Right lobe of liver (tissue), 6 donors: ENCODE data around the gene ERCC6L. TPM values are rescaled to one million over a fixed set of nuclear protein-coding genes. Genes with fewer than 3 reads are reported as not detected.

ENCODE experiments used
- ATAC-seq, 4 donors: fragments of 200-7000 bp; cut with Tn5 transposase; one replicate each; pipeline ENCODE4 v1.9.1; 2020; ENCODE audit warnings: mild to moderate bottlenecking in 4 of 4, moderate library complexity in 4 of 4
- DNase-seq, 3 donors: peaks; one replicate each; pipeline ENCODE4 v3.0.0-alpha.2; 2020
- H3K27ac ChIP-seq, 3 donors: fragments of 200-600 bp; one replicate each; pipeline ENCODE4 v1.8.0; 2022
- H3K27me3 ChIP-seq, 2 donors: fragments of 200-600 bp; one replicate each; pipeline ENCODE4 v1.8.0; 2022
- H3K36me3 ChIP-seq, 4 donors: fragments of 200-600 bp; sonication (generic) in 1 of 4; one replicate each; pipeline versions ENCODE4 v1.5.1 to v1.8.0; 2017 to 2022; ENCODE audit warnings: control low read depth in 1 of 4
- H3K4me1 ChIP-seq, 4 donors: fragments of 200-600 bp; sonication (generic) in 1 of 4; one replicate each; pipeline versions ENCODE4 v1.5.1 to v1.8.0; 2017 to 2022; ENCODE audit warnings: control low read depth in 1 of 4
- H3K4me3 ChIP-seq, 3 donors: fragments of 200-600 bp; one replicate each; pipeline ENCODE4 v1.8.0; 2022
- H3K9me3 ChIP-seq, 4 donors: fragments of 200-600 bp; sonication (generic) in 1 of 4; one replicate each; pipeline versions ENCODE4 v1.5.1 to v1.8.0; 2017 to 2022; ENCODE audit warnings: control low read depth in 1 of 4
- CTCF ChIP-seq, 4 donors: fragments of 200-600 bp in 3 of 4; fragments of 450-650 bp in 1 of 4; IDR thresholded peaks; one replicate each; pipeline versions ENCODE4 v1.5.1 to v1.8.0; 2016 to 2022; ENCODE audit warnings: antibody characterized with exemption in 4 of 4, mild to moderate bottlenecking in 2 of 4
- POLR2A ChIP-seq: fragments of 450-650 bp; IDR thresholded peaks from one replicate; pipeline ENCODE4 v1.6.1; 2017; ENCODE audit warnings: antibody characterized with exemption, mild to moderate bottlenecking
- WGBS: methylation state at CpG from one replicate; pipeline ENCODE4 v1.1.6; 2018; ENCODE audit warnings: low coverage, low lambda C conversion rate; ENCODE audit not compliant: insufficient coverage; ENCODE audit errors: missing lambda C conversion rate; 5-methylcytosine and 5-hydroxymethylcytosine counted together
- intact Hi-C, 2 donors: fragments of 100-400 bp; cut with DNase I; formaldehyde crosslinking; loops; one replicate each; pipeline versions ENCODE4 v1.11.2 to v1.14.1; 2022
- total RNA-seq, 6 experiments: library from RNA; depleted of rRNA in 2 of 6; stranded (reverse); fragments of >200 nt in 2 of 6; fragmentation: NEBNext Ultra II Directional in 3 of 6; extraction: Animal tissue kit (Norgen Biotek cat#: 25700) in 3 of 6; gene quantifications; one replicate each; pipeline versions ENCODE4 v1.1.0 to v1.2.4, GENCODE V29; 2016 to 2023
- donor health status: DM: no; HTN: yes; CAD: no.
- donor health status: DM: no; HTN: no; CAD: no.
- donor health status: DM: no; HTN: no; CAD: no.
- donor health status: DM: no; HTN: yes; CAD: no.
- donor health status: DM: no; HTN: yes; CAD: no.

The ERCC6L gene
- total RNA-seq, 6 experiments from 2014 or later = 0.09 to 0.62 (median 0.30) TPM; not detected in 2

GRCh38 chrX:72202792-72203401 lies 35.9 kb downstream of the ERCC6L start:
- Histone ChIP-seq H3K27ac (no peak overlapping the region), H3K36me3 (peaks cover 0 to 10% (median 0%) of the 10 kb centered on the region in 4 donors), H3K4me3 (no peak overlapping the region), H3K9me3 (no peaks in the 10 kb centered on the region), H3K4me1 (no peaks in the 10 kb centered on the region), H3K27me3 (no peaks in the 10 kb centered on the region)
- intact Hi-C loops = no loop called here
- TF ChIP-seq POLR2A (no peak), CTCF (IDR thresholded peaks at IDR 0.05) (no peak)
- 52% methylated on average over 3 of the region's 4 CpGs for WGBS
- no peak for ATAC-seq
- DNase-seq = no peak

GRCh38 chrX:72201836-72202536 lies 36.8 kb downstream of the ERCC6L start:
- DNase-seq (no peak), ATAC-seq (no peak)
- intact Hi-C loops = no loop called here
- no peak overlapping the region for H3K4me3 ChIP-seq
- WGBS = 73% methylated on average over 6 of the region's 7 CpGs
- H3K27ac ChIP-seq = no peak overlapping the region
- H3K27me3 ChIP-seq = no peaks in the 10 kb centered on the region
- TF ChIP-seq CTCF (IDR thresholded peaks at IDR 0.05) (no peak), POLR2A (no peak)
- H3K4me1 ChIP-seq = no peaks in the 10 kb centered on the region
- peaks cover 0 to 18% (median 0%) of the 10 kb centered on the region in 4 donors for H3K36me3 ChIP-seq
- no peaks in the 10 kb centered on the region for H3K9me3 ChIP-seq

GRCh38 chrX:72182924-72183323 lies 55.9 kb downstream of the ERCC6L start:
- intact Hi-C loops = no loop called here
- H3K27ac ChIP-seq = no peak overlapping the region

More at GRCh38 chrX:72182924-72183323, 55.9 kb downstream of the ERCC6L start:
- Histone ChIP-seq H3K4me3 (peak overlapping the region in 1 of 3 donors; percentile 72), H3K4me1 (peaks cover 0 to 4% (median 0%) of the 10 kb centered on the region in 4 donors), H3K9me3 (no peaks in the 10 kb centered on the region), H3K36me3 (no peaks in the 10 kb centered on the region), H3K27me3 (no peaks in the 10 kb centered on the region)
- TF ChIP-seq POLR2A (no peak), CTCF (IDR thresholded peaks at IDR 0.05) (no peak)
- DNase-seq (no peak), ATAC-seq (no peak)
- 72% methylated on average over 2 of the region's 2 CpGs for WGBS
